IPS-18a (cell line): ENCODE results near the gene TMEM163.
"Not testable (repeated sequence)": the region's sequence is repeated elsewhere in the genome, so short reads cannot be mapped to it uniquely, and the experiment has no call there.

Source experiments
- H3K27ac ChIP-seq: one replicate; pipeline ENCODE4 v1.5.1; 2013; ENCODE audit warnings: low read length
- H3K27me3 ChIP-seq: one replicate; pipeline ENCODE4 v1.6.1; 2013; ENCODE audit warnings: mild to moderate bottlenecking, low read length; ENCODE audit not compliant: control insufficient read depth, insufficient read depth
- H3K36me3 ChIP-seq: one replicate; pipeline ENCODE4 v1.6.1; 2013; ENCODE audit warnings: low read depth, low read length; ENCODE audit not compliant: control insufficient read depth
- H3K4me1 ChIP-seq: one replicate; pipeline ENCODE4 v1.6.1; 2013; ENCODE audit warnings: low read depth, low read length; ENCODE audit not compliant: control insufficient read depth
- H3K4me3 ChIP-seq: one replicate; pipeline ENCODE4 v1.5.1; 2013; ENCODE audit warnings: low read length
- H3K9ac ChIP-seq: one replicate; pipeline ENCODE4 v1.6.1; 2013; ENCODE audit warnings: mild to moderate bottlenecking, low read length, moderate library complexity
- H3K9me3 ChIP-seq: one replicate; pipeline ENCODE4 v1.6.1; 2013; ENCODE audit warnings: low read depth, low read length; ENCODE audit not compliant: control insufficient read depth

The TMEM163 gene

GRCh38 chr2:134739236-134739878, 20.6 kb upstream of the TMEM163 start:
- Histone ChIP-seq H3K9me3 (no peaks in the 10 kb centered on the region), H3K9ac (no peak overlapping the region), H3K4me1 (no peaks in the 10 kb centered on the region), H3K27me3 (no peaks in the 10 kb centered on the region), H3K36me3 (no peaks in the 10 kb centered on the region), H3K27ac (no peak overlapping the region), H3K4me3 (no peak overlapping the region)

DNA sequence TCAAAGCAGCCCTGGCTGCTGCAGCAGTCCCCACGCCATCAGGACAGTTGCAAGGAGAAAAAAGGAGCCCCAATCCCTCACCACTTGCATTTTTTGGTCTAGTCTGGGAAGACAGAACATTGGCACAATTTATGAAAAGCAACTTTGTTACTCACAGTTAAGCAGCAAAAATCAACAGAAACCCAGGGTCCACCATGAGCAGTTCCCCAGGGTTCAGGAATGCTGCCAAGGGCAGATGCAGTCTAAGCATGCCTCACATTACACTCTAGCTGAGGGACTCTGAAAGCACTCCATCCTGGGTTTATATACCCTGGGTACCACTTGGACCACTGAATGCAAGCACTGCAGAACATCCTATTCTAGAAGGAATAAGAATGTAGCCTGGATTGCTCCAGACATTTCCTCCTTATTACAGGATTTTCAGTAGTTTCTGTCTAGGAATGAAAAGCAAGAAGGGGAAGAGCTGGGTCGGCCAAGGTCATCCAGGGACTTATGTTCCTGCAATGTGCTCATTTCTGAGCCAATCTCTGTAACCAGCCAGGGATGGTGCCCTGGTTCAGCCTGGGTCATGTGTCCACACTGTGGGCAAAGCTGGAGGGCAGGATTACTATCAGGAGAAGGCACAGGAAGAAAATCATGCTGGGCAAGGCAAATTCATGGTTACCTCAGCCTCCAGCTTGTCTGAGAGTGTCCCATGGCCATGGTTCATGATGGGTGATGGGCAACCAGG, 19.5 kb upstream of the TMEM163 start:
- Histone ChIP-seq H3K36me3 (no peaks in the 10 kb centered on the region), H3K4me1 (no peaks in the 10 kb centered on the region), H3K4me3 (no peak overlapping the region), H3K9me3 (no peaks in the 10 kb centered on the region), H3K9ac (no peak overlapping the region), H3K27me3 (no peaks in the 10 kb centered on the region), H3K27ac (no peak overlapping the region)

GRCh38 chr2:134737671-134738070, 18.9 kb upstream of the TMEM163 start:
- no peaks in the 10 kb centered on the region for H3K4me1 ChIP-seq
- H3K4me3 ChIP-seq = no peak overlapping the region

GRCh38 chr2:134736167-134736880, 17.5 kb upstream of the TMEM163 start:
- Histone ChIP-seq H3K9me3 (no peaks in the 10 kb centered on the region), H3K27me3 (no peaks in the 10 kb centered on the region), H3K4me3 (no peak overlapping the region), H3K4me1 (no peaks in the 10 kb centered on the region), H3K36me3 (no peaks in the 10 kb centered on the region), H3K9ac (no peak overlapping the region), H3K27ac (no peak overlapping the region)

More at GRCh38 chr2:134737671-134738070, 18.9 kb upstream of the TMEM163 start:
- no peak overlapping the region for H3K9ac ChIP-seq
- H3K27me3 ChIP-seq = no peaks in the 10 kb centered on the region
- H3K36me3 ChIP-seq = no peaks in the 10 kb centered on the region
- no peak overlapping the region for H3K27ac ChIP-seq
- no peaks in the 10 kb centered on the region for H3K9me3 ChIP-seq

DNA sequence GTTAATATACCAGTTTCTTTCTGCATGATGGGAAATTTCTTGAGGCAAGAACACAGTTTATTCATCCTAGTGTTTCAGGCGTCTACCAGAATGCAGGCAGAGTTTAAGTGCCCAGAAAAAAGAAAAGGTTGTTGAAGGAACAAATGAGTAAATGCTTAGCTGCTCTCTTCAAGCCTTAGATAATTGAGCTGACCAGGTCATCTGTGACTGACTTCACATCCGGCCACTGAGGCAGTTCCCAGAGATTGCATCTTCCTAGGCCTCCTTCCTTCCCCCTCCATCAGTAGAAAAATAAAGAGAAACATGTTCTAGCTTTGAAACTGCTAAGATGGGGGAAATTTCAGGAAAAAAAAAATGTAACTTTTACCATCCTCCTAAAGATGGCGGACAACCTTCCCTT, 9.4 kb upstream of the TMEM163 start:
- no peaks in the 10 kb centered on the region for H3K36me3 ChIP-seq
- no peak overlapping the region for H3K27ac ChIP-seq
- no peak overlapping the region for H3K9ac ChIP-seq
- no peaks in the 10 kb centered on the region for H3K27me3 ChIP-seq
- no peaks in the 10 kb centered on the region for H3K4me1 ChIP-seq
- no peak overlapping the region for H3K4me3 ChIP-seq
- H3K9me3 ChIP-seq = no peaks in the 10 kb centered on the region

DNA sequence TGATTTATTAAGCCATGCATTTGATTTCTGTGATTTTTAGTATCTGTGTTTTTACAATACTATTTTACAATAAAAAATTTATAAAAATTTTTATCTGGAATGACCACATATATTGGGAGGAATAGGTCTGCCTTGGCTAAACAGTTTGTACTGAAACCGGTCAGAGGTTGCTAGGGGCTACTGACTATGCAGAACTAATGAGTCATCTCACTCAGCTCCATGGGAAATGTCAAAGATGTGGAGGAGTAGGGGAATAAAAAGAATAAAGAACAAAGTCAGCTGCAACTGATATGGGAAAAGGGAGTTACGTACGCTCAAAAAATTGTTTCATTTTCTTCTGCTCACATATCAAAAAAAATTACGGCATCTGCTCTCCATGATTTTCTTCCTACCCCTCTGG, 8.6 kb upstream of the TMEM163 start:
- no peak overlapping the region for H3K27ac ChIP-seq
- H3K9ac ChIP-seq = no peak overlapping the region
- no peaks in the 10 kb centered on the region for H3K9me3 ChIP-seq
- H3K4me3 ChIP-seq = no peak overlapping the region
- no peaks in the 10 kb centered on the region for H3K36me3 ChIP-seq
- no peaks in the 10 kb centered on the region for H3K27me3 ChIP-seq
- H3K4me1 ChIP-seq = no peaks in the 10 kb centered on the region

GRCh38 chr2:134726645-134727044, 7.8 kb upstream of the TMEM163 start:
- no peaks in the 10 kb centered on the region for H3K36me3 ChIP-seq
- H3K4me3 ChIP-seq = no peak overlapping the region
- no peak overlapping the region for H3K9ac ChIP-seq
- H3K4me1 ChIP-seq = no peaks in the 10 kb centered on the region
- no peaks in the 10 kb centered on the region for H3K9me3 ChIP-seq
- peaks cover 6% of the 10 kb centered on the region for H3K27me3 ChIP-seq
- no peak overlapping the region for H3K27ac ChIP-seq

DNA sequence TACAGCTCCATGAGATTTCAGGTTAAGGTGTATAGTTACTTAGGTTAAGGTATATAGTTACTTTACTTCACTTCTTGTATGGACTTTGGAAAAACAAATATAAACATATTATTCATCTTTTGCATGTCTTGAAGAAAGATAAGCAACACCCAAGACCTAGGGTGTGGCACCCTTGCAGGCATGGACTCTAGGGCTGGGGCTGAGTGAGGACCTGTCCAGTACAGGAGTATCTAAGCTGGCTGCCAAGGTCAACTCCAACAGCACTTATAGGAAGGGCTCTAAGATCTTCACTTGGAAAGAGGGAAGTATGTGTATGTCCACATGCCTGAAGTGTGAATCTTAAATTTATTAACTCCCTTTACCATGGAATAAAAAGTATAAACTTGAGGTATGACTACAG, 7.1 kb upstream of the TMEM163 start:
- no peak overlapping the region for H3K4me3 ChIP-seq
- no peaks in the 10 kb centered on the region for H3K9me3 ChIP-seq
- H3K4me1 ChIP-seq = no peaks in the 10 kb centered on the region
- H3K9ac ChIP-seq = no peak overlapping the region
- peaks cover 12% of the 10 kb centered on the region for H3K27me3 ChIP-seq
- no peak overlapping the region for H3K27ac ChIP-seq
- no peaks in the 10 kb centered on the region for H3K36me3 ChIP-seq

- no peak overlapping the region for H3K9ac ChIP-seq
- no peak overlapping the region for H3K4me3 ChIP-seq
- H3K9me3 ChIP-seq = no peaks in the 10 kb centered on the region
- no peaks in the 10 kb centered on the region for H3K4me1 ChIP-seq
- H3K27me3 ChIP-seq = peaks cover 28% of the 10 kb centered on the region
- H3K27ac ChIP-seq = no peak overlapping the region
- no peaks in the 10 kb centered on the region for H3K36me3 ChIP-seq
Observed at GRCh38 chr2:134724341-134724740, 5.5 kb upstream of the TMEM163 start.

DNA sequence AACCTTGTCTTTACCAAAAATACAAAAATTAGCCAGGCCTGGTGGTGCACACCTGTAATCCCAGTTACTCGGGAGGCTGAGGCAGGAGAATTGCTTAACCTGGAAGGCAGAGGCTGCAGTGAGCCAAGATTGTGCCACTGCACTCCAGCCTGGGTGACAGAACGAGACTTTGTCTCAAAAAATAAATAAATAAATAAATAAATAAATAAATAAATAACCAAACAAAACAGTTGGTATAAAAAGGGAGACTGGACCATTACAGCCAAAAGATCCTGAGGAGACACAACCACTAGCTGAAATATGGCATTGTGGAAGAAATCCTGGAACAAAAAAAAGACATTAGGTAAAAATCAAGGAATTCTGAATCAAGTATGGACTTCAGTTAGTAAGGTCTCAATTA, 4.9 kb upstream of the TMEM163 start:
- H3K4me3 ChIP-seq, H3K9ac ChIP-seq, H3K9me3 ChIP-seq, H3K4me1 ChIP-seq, H3K36me3 ChIP-seq, H3K27ac ChIP-seq: not testable (repeated sequence)
- peaks cover 31% of the 10 kb centered on the region for H3K27me3 ChIP-seq

- Histone ChIP-seq H3K27me3 (peaks cover 40% of the 10 kb centered on the region), H3K36me3 (no peaks in the 10 kb centered on the region), H3K27ac (no peak overlapping the region), H3K4me1 (no peaks in the 10 kb centered on the region), H3K9ac (no peak overlapping the region), H3K4me3 (no peak overlapping the region), H3K9me3 (no peaks in the 10 kb centered on the region)
Observed at GRCh38 chr2:134722728-134723127, 3.9 kb upstream of the TMEM163 start.
